ENCODE data around the gene ZKSCAN7. TPM values are rescaled to one million over a fixed set of nuclear protein-coding genes. Genes with fewer than 3 reads are reported as not detected.
A peak's percentile ranks its signal among the peaks of the same experiment; 100 is the strongest.
"Not testable (repeated sequence)": the region's sequence is repeated elsewhere in the genome, so short reads cannot be mapped to it uniquely, and the experiment has no call there.

Gene ZKSCAN7
- total RNA-seq, 2 experiments from 2014 or later = 0.20 to 0.49 TPM

DNA sequence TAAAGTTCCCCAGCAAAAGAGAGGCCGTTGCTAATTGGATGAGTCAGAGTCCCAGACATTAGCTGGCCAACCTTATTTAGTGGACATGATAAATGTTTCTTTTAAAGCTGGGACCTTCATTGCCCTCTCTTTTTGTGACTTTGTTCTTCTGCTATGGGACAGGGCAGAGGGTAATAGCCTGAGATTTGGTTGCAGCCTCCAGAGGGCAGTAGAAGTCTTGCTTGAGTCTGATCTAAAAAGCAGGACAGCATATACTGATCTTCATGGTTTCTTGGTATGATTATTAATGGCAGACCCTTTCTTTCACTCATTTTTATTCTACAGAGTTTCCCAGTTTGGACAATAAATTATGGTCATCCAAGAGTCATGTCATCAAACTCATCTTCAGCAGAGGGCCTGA lies 25.1 kb upstream of the ZKSCAN7 start:
- H3K36me3 ChIP-seq (ENCODE audit: insufficient read depth, low read length) = no peaks in the 10 kb centered on the region
- no peaks in the 10 kb centered on the region for H3K9me3 Mint-ChIP-seq
- no peak overlapping the region for H3K4me3 Mint-ChIP-seq
- H3K27me3 ChIP-seq (ENCODE audit: control insufficient read depth in 1 of 2, insufficient read depth in 2 of 2, low read length in 2 of 2) = peaks cover 4 to 10% of the 10 kb centered on the region in 2 experiments
- no peak for ATAC-seq (ENCODE audit: poor library complexity)
- H3K9me3 ChIP-seq (ENCODE audit: control insufficient read depth in 1 of 2, insufficient read depth in 1 of 2, low read length in 2 of 2) = peaks cover 0 to 4% of the 10 kb centered on the region in 2 experiments
- H3K4me1 Mint-ChIP-seq (ENCODE audit: low read depth) = no peaks in the 10 kb centered on the region
- H3K27ac ChIP-seq (ENCODE audit: low read depth in 1 of 2, low read length in 2 of 2) = no peak overlapping the region
- ChIA-PET POLR2A (no interaction called here), CTCF (no interaction called here)
- H3K27ac Mint-ChIP-seq = no peak overlapping the region
- peaks cover 36% of the 10 kb centered on the region for H3K27me3 Mint-ChIP-seq
- no peak overlapping the region for H3K4me3 ChIP-seq (ENCODE audit: low read length)
- no peaks in the 10 kb centered on the region for H3K36me3 Mint-ChIP-seq (ENCODE audit: low read depth)
- no peaks in the 10 kb centered on the region for H3K4me1 ChIP-seq (ENCODE audit: insufficient read depth, low read length)
- intact Hi-C loops (cut with DNase I, micrococcal nuclease) = loop anchor here in 1 of 2 experiments (5.0 to 10.0 kb wide), 2 partner anchors 457 to 685 kb away; no protein-coding TSS in a partner anchor
- TF ChIP-seq, protein P1, sequence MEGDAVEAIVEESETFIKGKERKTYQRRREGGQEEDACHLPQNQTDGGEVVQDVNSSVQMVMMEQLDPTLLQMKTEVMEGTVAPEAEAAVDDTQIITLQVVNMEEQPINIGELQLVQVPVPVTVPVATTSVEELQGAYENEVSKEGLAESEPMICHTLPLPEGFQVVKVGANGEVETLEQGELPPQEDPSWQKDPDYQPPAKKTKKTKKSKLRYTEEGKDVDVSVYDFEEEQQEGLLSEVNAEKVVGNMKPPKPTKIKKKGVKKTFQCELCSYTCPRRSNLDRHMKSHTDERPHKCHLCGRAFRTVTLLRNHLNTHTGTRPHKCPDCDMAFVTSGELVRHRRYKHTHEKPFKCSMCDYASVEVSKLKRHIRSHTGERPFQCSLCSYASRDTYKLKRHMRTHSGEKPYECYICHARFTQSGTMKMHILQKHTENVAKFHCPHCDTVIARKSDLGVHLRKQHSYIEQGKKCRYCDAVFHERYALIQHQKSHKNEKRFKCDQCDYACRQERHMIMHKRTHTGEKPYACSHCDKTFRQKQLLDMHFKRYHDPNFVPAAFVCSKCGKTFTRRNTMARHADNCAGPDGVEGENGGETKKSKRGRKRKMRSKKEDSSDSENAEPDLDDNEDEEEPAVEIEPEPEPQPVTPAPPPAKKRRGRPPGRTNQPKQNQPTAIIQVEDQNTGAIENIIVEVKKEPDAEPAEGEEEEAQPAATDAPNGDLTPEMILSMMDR (IDR thresholded peaks at IDR 0.05) = no peak
- DNase-seq = peak in 5 of 14 experiments; percentile 6 to 27 (median 19)

DNA sequence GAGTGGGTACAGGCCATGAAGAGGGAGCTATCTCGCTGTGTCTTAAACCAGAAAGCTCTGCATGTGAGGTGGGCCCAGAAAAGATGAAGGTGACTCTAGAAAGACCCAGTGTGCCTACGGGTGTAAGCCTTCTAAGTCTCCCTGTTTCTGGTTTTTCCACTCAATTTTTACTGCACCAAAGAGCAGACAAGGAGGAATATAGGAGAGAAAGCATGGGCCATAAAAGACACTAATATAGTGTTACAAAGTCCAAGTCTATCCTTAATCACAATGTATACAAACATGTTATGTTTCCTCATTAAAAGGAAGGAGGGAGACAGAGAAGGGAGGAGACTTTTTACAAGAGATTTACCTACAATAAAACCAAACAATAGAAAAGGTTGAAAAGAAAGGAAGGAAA lies 24.1 kb upstream of the ZKSCAN7 start:
- Mint-ChIP-seq H3K4me1 (ENCODE audit: low read depth) (no peaks in the 10 kb centered on the region), H3K36me3 (ENCODE audit: low read depth) (no peaks in the 10 kb centered on the region), H3K4me3 (no peak overlapping the region), H3K27ac (no peak overlapping the region), H3K27me3 (peaks cover 39% of the 10 kb centered on the region), H3K9me3 (no peaks in the 10 kb centered on the region)
- no peaks in the 10 kb centered on the region for H3K4me1 ChIP-seq (ENCODE audit: insufficient read depth, low read length)
- DNase-seq (no peak), ATAC-seq (ENCODE audit: poor library complexity) (no peak)
- CTCF ChIA-PET = no interaction called here
- TF ChIP-seq, protein P1 (IDR thresholded peaks at IDR 0.05) = no peak
- peaks cover 0 to 4% of the 10 kb centered on the region in 2 experiments for H3K9me3 ChIP-seq (ENCODE audit: control insufficient read depth in 1 of 2, insufficient read depth in 1 of 2, low read length in 2 of 2)
- intact Hi-C loops (cut with DNase I, micrococcal nuclease) = loop anchor here in 1 of 2 experiments (5.0 to 10.0 kb wide), 2 partner anchors 456 to 684 kb away; no protein-coding TSS in a partner anchor
- no peak overlapping the region for H3K4me3 ChIP-seq (ENCODE audit: low read length)
- no peaks in the 10 kb centered on the region for H3K36me3 ChIP-seq (ENCODE audit: insufficient read depth, low read length)
- peaks cover 4 to 13% of the 10 kb centered on the region in 2 experiments for H3K27me3 ChIP-seq (ENCODE audit: control insufficient read depth in 1 of 2, insufficient read depth in 2 of 2, low read length in 2 of 2)
- POLR2A ChIA-PET = no interaction called here
- H3K27ac ChIP-seq (ENCODE audit: low read depth in 1 of 2, low read length in 2 of 2) = no peak overlapping the region

DNA sequence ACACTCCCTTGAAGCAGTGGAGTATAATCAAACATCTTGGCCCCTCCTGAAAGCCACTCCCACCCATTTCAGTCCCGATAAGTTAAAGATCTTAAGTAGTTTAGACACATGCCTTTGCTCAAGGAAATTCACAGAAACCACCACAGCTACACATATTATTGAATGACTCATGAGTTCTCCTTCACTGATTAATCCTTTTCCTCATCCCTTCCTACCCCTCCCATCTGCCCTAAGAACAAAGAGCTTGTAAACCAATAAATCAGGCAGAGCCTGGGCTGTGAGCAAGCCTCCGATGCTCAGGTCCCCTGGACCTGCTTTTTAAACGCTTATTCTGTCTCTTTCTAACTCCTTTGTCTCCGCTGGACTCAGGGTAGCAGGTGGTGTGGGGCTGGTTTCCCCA lies 20.3 kb upstream of the ZKSCAN7 start:
- CTCF ChIA-PET = not testable (repeated sequence)

DNA sequence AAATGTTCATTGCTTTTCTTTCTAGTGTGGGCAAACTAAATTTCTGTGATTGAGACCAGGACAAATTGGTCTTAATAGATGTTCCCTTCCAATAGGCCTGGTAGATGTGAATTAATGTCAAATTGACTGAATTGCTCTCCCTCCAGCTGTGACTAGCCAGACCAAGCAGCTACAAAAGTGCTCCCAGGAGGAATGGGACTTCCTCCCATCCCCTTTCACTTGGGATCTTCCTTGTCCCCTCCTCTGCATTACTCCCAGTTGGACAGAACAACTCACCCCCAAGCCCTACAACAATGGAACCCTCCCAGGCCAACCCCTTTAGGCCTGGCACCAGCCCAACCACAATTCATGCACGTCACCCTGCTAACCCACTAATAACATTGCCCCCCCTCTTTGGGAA lies 19.6 kb upstream of the ZKSCAN7 start:
- Mint-ChIP-seq H3K27me3 (peaks cover 54% of the 10 kb centered on the region), H3K4me1 (ENCODE audit: low read depth) (no peaks in the 10 kb centered on the region), H3K4me3 (no peak overlapping the region), H3K27ac (no peak overlapping the region), H3K9me3 (no peaks in the 10 kb centered on the region), H3K36me3 (ENCODE audit: low read depth) (no peaks in the 10 kb centered on the region)
- CTCF ChIA-PET = no interaction called here
- ATAC-seq (ENCODE audit: poor library complexity) (no peak), DNase-seq (no peak)
- peaks cover 0 to 4% of the 10 kb centered on the region in 2 experiments for H3K9me3 ChIP-seq (ENCODE audit: control insufficient read depth in 1 of 2, insufficient read depth in 1 of 2, low read length in 2 of 2)
- TF ChIP-seq, protein P1 (IDR thresholded peaks at IDR 0.05) = no peak
- no peaks in the 10 kb centered on the region for H3K4me1 ChIP-seq (ENCODE audit: insufficient read depth, low read length)
- intact Hi-C loops (cut with DNase I, micrococcal nuclease) = loop anchor here in 1 of 2 experiments (10.0 kb wide), 1 partner anchor 679 kb away; no protein-coding TSS in a partner anchor
- no peaks in the 10 kb centered on the region for H3K36me3 ChIP-seq (ENCODE audit: insufficient read depth, low read length)
- H3K27ac ChIP-seq (ENCODE audit: low read depth in 1 of 2, low read length in 2 of 2) = no peak overlapping the region
- POLR2A ChIA-PET = no interaction called here
- H3K27me3 ChIP-seq (ENCODE audit: control insufficient read depth in 1 of 2, insufficient read depth in 2 of 2, low read length in 2 of 2) = peaks cover 8 to 37% of the 10 kb centered on the region in 2 experiments
- no peak overlapping the region for H3K4me3 ChIP-seq (ENCODE audit: low read length)

More for the DNA sequence above, 20.3 kb upstream of the ZKSCAN7 start:
- H3K36me3 ChIP-seq (ENCODE audit: insufficient read depth, low read length); POLR2A ChIA-PET; H3K36me3 Mint-ChIP-seq (ENCODE audit: low read depth); H3K9me3 Mint-ChIP-seq; H3K4me1 ChIP-seq (ENCODE audit: insufficient read depth, low read length); H3K4me3 ChIP-seq (ENCODE audit: low read length); H3K27ac ChIP-seq (ENCODE audit: low read depth in 1 of 2, low read length in 2 of 2); H3K9me3 ChIP-seq (ENCODE audit: control insufficient read depth in 1 of 2, insufficient read depth in 1 of 2, low read length in 2 of 2); H3K27ac Mint-ChIP-seq; DNase-seq; ATAC-seq (ENCODE audit: poor library complexity); H3K4me1 Mint-ChIP-seq (ENCODE audit: low read depth); H3K4me3 Mint-ChIP-seq: not testable (repeated sequence)
- peaks cover 4 to 37% of the 10 kb centered on the region in 2 experiments for H3K27me3 ChIP-seq (ENCODE audit: control insufficient read depth in 1 of 2, insufficient read depth in 2 of 2, low read length in 2 of 2)
- intact Hi-C loops (cut with DNase I, micrococcal nuclease) = loop anchor here in 1 of 2 experiments (5.0 to 10.0 kb wide), 2 partner anchors 453 to 680 kb away; no protein-coding TSS in a partner anchor
- H3K27me3 Mint-ChIP-seq = peaks cover 52% of the 10 kb centered on the region

DNA sequence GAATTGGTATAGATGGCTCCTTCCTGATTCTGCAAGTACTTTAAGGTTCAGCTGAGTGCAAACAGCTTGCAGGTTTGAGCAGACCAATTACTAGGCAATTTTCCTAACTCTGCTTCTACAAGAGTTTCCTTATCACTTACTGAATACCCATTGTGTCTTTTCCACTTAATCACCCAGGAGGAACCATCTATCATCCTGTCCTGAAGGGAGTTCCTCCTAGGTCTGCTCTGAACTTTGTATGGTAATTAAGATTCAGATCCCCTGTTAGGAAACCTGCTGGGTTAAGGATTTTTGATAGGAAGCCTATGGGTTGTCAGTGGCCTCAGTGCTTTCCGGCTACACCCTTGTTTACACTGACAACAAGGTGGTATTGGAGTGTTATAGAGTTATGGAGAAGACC lies 10.2 kb upstream of the ZKSCAN7 start:
- H3K36me3 Mint-ChIP-seq (ENCODE audit: low read depth); POLR2A ChIA-PET; intact Hi-C loops (cut with DNase I, micrococcal nuclease); H3K9me3 ChIP-seq (ENCODE audit: control insufficient read depth in 1 of 2, insufficient read depth in 1 of 2, low read length in 2 of 2); H3K4me1 Mint-ChIP-seq (ENCODE audit: low read depth); H3K4me3 Mint-ChIP-seq; H3K4me3 ChIP-seq (ENCODE audit: low read length); ATAC-seq (ENCODE audit: poor library complexity); H3K27ac ChIP-seq (ENCODE audit: low read depth in 1 of 2, low read length in 2 of 2); H3K4me1 ChIP-seq (ENCODE audit: insufficient read depth, low read length); H3K9me3 Mint-ChIP-seq; H3K27me3 ChIP-seq (ENCODE audit: control insufficient read depth in 1 of 2, insufficient read depth in 2 of 2, low read length in 2 of 2); H3K36me3 ChIP-seq (ENCODE audit: insufficient read depth, low read length); DNase-seq; CTCF ChIA-PET; H3K27ac Mint-ChIP-seq: not testable (repeated sequence)
- peaks cover 29% of the 10 kb centered on the region for H3K27me3 Mint-ChIP-seq
